K562 (cell line): ENCODE results near the gene ABCC9. TPM values are rescaled to one million over a fixed set of nuclear protein-coding genes. Genes with fewer than 3 reads are reported as not detected.

Source experiments
- ATAC-seq: fragments of 200-7000 bp; cut with Tn5 transposase; 3 replicates; pipeline ENCODE4 v1.9.1; 2020; ENCODE audit warnings: moderate library complexity
- BruUV-seq: library from RNA; stranded (reverse); fragments of 400-500 nt; replicated peaks from 2 replicates; lab custom pipeline; 2021; lab: Mats Ljungman, UMichigan
- CTCF ChIA-PET: fragments of 300-600 bp; formaldehyde crosslinking; extraction: SDS; loops from one replicate; lab custom pipeline; 2021; ENCODE audit warnings: low intra/inter-chr PET ratio; lab: Yijun Ruan, JAX
- POLR2A ChIA-PET: fragments of 300-600, 350-650 bp; sonication (Branson Sonifier 250); formaldehyde crosslinking; extraction: SDS; loops from one replicate; lab custom pipeline; 2021; ENCODE audit warnings: antibody characterized with exemption, inconsistent platforms; lab: Yijun Ruan, JAX
- DNase-seq, 4 experiments: peaks; one replicate each; pipeline versions ENCODE4 v3.0.0 to v3.0.0-alpha.2; 2011 to 2018; ENCODE audit warnings: low spot score in 3 of 4, mixed read lengths in 3 of 4; ENCODE audit errors: extremely low read depth in 1 of 4
- FAIRE-seq: peaks from 2 replicates; lab custom pipeline; 2011; peaks lifted over from hg19 to GRCh38; lab: Jason Lieb, UNC
- H2AFZ ChIP-seq: 2 replicates; pipeline ENCODE4 v1.6.0; 2011; ENCODE audit warnings: low read depth, low read length, control low read depth, inconsistent platforms
- H3K27ac ChIP-seq: fragments of 200-600 bp; 3 replicates; pipeline ENCODE4 v1.8.0; 2011; ENCODE audit warnings: low read depth, mild to moderate bottlenecking, control low read depth, inconsistent platforms, low read length, moderate library complexity, mixed read lengths; ENCODE audit errors: extremely low read depth
- H3K27me3 ChIP-seq, 2 experiments: fragments of 300-600 bp in 1 of 2; 2 replicates in 1 of 2; 3 replicates in 1 of 2; pipeline versions ENCODE4 v1.6.0 to v1.8.0; 2011; ENCODE audit warnings: inconsistent platforms in 2 of 2, low read length in 2 of 2, mild to moderate bottlenecking in 1 of 2, mixed read lengths in 1 of 2, moderate library complexity in 1 of 2; ENCODE audit not compliant: control insufficient read depth in 2 of 2, insufficient read depth in 2 of 2
- H3K36me3 ChIP-seq: fragments of 300-600 bp; 3 replicates; pipeline ENCODE4 v1.8.0; 2011; ENCODE audit warnings: mild to moderate bottlenecking, low read length, inconsistent platforms; ENCODE audit not compliant: control insufficient read depth, insufficient read depth
- H3K4me1 ChIP-seq, 2 experiments: fragments of 200-600 bp in 1 of 2; replicated peaks in 1 of 2; 2 replicates in 1 of 2; 3 replicates in 1 of 2; pipeline versions ENCODE4 v1.5.1 to v1.8.0; 2011; ENCODE audit warnings: inconsistent platforms in 2 of 2, low read length in 2 of 2, mild to moderate bottlenecking in 1 of 2, mixed read lengths in 1 of 2, moderate library complexity in 1 of 2; ENCODE audit not compliant: control insufficient read depth in 2 of 2, insufficient read depth in 2 of 2
- H3K4me2 ChIP-seq: 2 replicates; pipeline ENCODE4 v1.6.1; 2011; ENCODE audit warnings: low read length, control low read depth, inconsistent platforms, mixed read lengths; ENCODE audit not compliant: insufficient read depth
- H3K4me3 ChIP-seq: fragments of 200-600 bp; sonication (generic), shearing (Covaris generic); 2 replicates; pipeline ENCODE4 v1.5.1; 2016; ENCODE audit warnings: control low read depth, inconsistent platforms
- H3K79me2 ChIP-seq: fragments of 200-600 bp; 3 replicates; pipeline ENCODE4 v1.8.0; 2011; ENCODE audit warnings: low read length, inconsistent platforms; ENCODE audit not compliant: control insufficient read depth, insufficient read depth
- H3K9ac ChIP-seq, 2 experiments: 2 replicates each; pipeline versions ENCODE4 v1.6.0 to v1.6.1; 2011; ENCODE audit warnings: low read depth in 2 of 2, low read length in 2 of 2, control low read depth in 1 of 2, inconsistent platforms in 1 of 2, mild to moderate bottlenecking in 1 of 2, mixed read lengths in 1 of 2; ENCODE audit not compliant: insufficient read depth in 1 of 2
- H3K9me1 ChIP-seq: one replicate; pipeline ENCODE4 v1.6.0; 2011; ENCODE audit warnings: inconsistent platforms, mild to moderate bottlenecking, low read length, moderate library complexity; ENCODE audit not compliant: control insufficient read depth, insufficient read depth
- H3K9me3 ChIP-seq: replicated peaks from 2 replicates; pipeline ENCODE4 v1.5.1; 2011; ENCODE audit warnings: low read depth, low read length, inconsistent platforms; ENCODE audit not compliant: control insufficient read depth, insufficient read depth
- H4K20me1 ChIP-seq: replicated peaks from 2 replicates; pipeline ENCODE4 v1.6.1; 2011; ENCODE audit warnings: low read length, inconsistent platforms, mixed read lengths; ENCODE audit not compliant: control insufficient read depth, insufficient read depth
- BDP1 ChIP-seq: IDR thresholded peaks from 3 replicates; pipeline ENCODE4 v1.6.1; 2011; ENCODE audit not compliant: insufficient read length, insufficient read depth
- DPF2 ChIP-seq: fragments of 450-650 bp; IDR thresholded peaks from 2 replicates; pipeline ENCODE4 v1.6.1; 2016
- ELF4 ChIP-seq: fragments of 450-650 bp; formaldehyde crosslinking; IDR thresholded peaks from 2 replicates; pipeline ENCODE4 v1.4.0; 2022; ENCODE audit warnings: missing genetic modification characterization
- HLTF ChIP-seq: fragments of 450-650 bp; IDR thresholded peaks from 2 replicates; pipeline ENCODE4 v1.6.1; 2016
- HOXB6 ChIP-seq: fragments of 250-450 bp; sonication (Bioruptor Pico); IDR thresholded peaks from 2 replicates; pipeline ENCODE4 v1.5.1; 2022; ENCODE audit warnings: mild to moderate bottlenecking, borderline replicate concordance
- NFIX ChIP-seq: fragments of 250-450 bp; sonication (Bioruptor Pico); IDR thresholded peaks from 2 replicates; pipeline ENCODE4 v1.4.0; 2020; ENCODE audit warnings: low read depth, mild to moderate bottlenecking, moderate library complexity
- PRDM10 ChIP-seq: fragments of 450-650 bp; IDR thresholded peaks from 2 replicates; pipeline ENCODE4 v1.6.1; 2018; ENCODE audit not compliant: partially characterized antibody
- U2AF2 ChIP-seq: fragments of 200-400 bp; formaldehyde crosslinking; optimal IDR thresholded peaks from 2 replicates; pipeline ENCODE3; 2017; ENCODE audit warnings: low read depth, mild to moderate bottlenecking, low read length
- ZFX ChIP-seq: sonication (generic); formaldehyde crosslinking; IDR thresholded peaks from 2 replicates; pipeline ENCODE4 v1.8.0; 2022; ENCODE audit warnings: mild to moderate bottlenecking, missing genetic modification reagents, moderate library complexity
- ZNF274 ChIP-seq: IDR thresholded peaks from 2 replicates; pipeline ENCODE4 v1.6.1; 2011; ENCODE audit warnings: low read depth, mild to moderate bottlenecking, low read length, moderate library complexity, borderline replicate concordance
- ZNF764 ChIP-seq: fragments of 250-450 bp; sonication (Bioruptor Pico); IDR thresholded peaks from 2 replicates; pipeline ENCODE4 v1.4.0; 2020; ENCODE audit warnings: low read depth, mild to moderate bottlenecking, moderate library complexity
- ZSCAN32 ChIP-seq: fragments of 450-650 bp; formaldehyde crosslinking; IDR thresholded peaks from 2 replicates; pipeline ENCODE4 v1.4.0; 2020; ENCODE audit warnings: mild to moderate bottlenecking, moderate library complexity
- WGBS: fragments of 100-300 bp; shearing (Covaris generic); methylation state at CpG from one replicate; pipeline ENCODE4 v1.1.6; 2016; ENCODE audit warnings: low coverage, mixed read lengths; ENCODE audit not compliant: insufficient coverage; ENCODE audit errors: missing lambda C conversion rate; 5-methylcytosine and 5-hydroxymethylcytosine counted together
- in situ Hi-C: fragments of 300-500 bp; cut with MboI; formaldehyde crosslinking; loops from 4 replicates; pipeline ENCODE4 v1.15.0; 2018; ENCODE audit warnings: inconsistent platforms, mixed read lengths
- intact Hi-C: fragments of 100-400 bp; cut with micrococcal nuclease; formaldehyde crosslinking; loops from 2 replicates; pipeline ENCODE4 v1.14.2; 2022
- polyA plus RNA-seq, 8 experiments: library from polyadenylated mRNA; depleted of rRNA in 4 of 8; stranded (reverse) in 5 of 8; unstranded in 3 of 8; fragments of >200 nt; fragmentation: Nextera tagmentation in 2 of 8; fragmentation: Illumina TruSeq in 1 of 8; extraction: Ambion mirVana in 2 of 8; extraction: Trizol in 1 of 8; gene quantifications; 2 replicates each; pipeline versions ENCODE4 v1.2.1 to v1.2.3, GENCODE V29; 2011 to 2014; ENCODE audit warnings: inconsistent platforms in 1 of 8, missing spikeins in 1 of 8
- total RNA-seq, 7 experiments: library from RNA; depleted of rRNA in 6 of 7; stranded (reverse); fragments of >200 nt in 6 of 7; fragmentation: Illumina TruSeq in 2 of 7; extraction: Trizol in 2 of 7; gene quantifications; 2 replicates each; pipeline versions ENCODE4 v1.2.1 to v1.2.3, GENCODE V29; 2011 to 2021; ENCODE audit warnings: low replicate concordance in 1 of 7

Gene ABCC9
- total and polyA plus RNA-seq, 9 of the 15 experiments (the other 6 are each of a cell fraction or from before 2014, with no cell fraction given): 0.05 to 0.40 (median 0.18) TPM

- Histone ChIP-seq H3K27me3 (no peaks in the 10 kb centered on the region), H3K9me3 (no peaks in the 10 kb centered on the region), H3K4me1 (no peaks in the 10 kb centered on the region), H3K9ac (no peak overlapping the region), H3K27ac (no peak overlapping the region), H3K79me2 (no peaks in the 10 kb centered on the region), H3K4me2 (no peak overlapping the region), H2AFZ (no peak overlapping the region), H3K9me1 (no peaks in the 10 kb centered on the region), H3K4me3 (no peak overlapping the region), H4K20me1 (no peaks in the 10 kb centered on the region), H3K36me3 (no peaks in the 10 kb centered on the region)
- intact Hi-C loops (no loop called here), in situ Hi-C loops (no loop called here)
- CTCF ChIA-PET: no interaction called here
- DNase-seq: no peak
- POLR2A ChIA-PET: no interaction called here
- TF ChIP-seq U2AF2 (no peak), HLTF (no peak), ZSCAN32 (no peak), ZNF764 (CRISPR knock-in tag) (no peak), ZFX (CRISPR knock-in tag) (no peak)
- no TSS peak for BruUV-seq
- no peak for ATAC-seq
- FAIRE-seq: no peak
Measured at GRCh38 chr12:21806255-21806654, 135.0 kb downstream of the ABCC9 start.

GRCh38 chr12:21801522-21802288 lies 139.5 kb downstream of the ABCC9 start:
- Histone ChIP-seq H3K9ac (no peak overlapping the region), H4K20me1 (no peaks in the 10 kb centered on the region), H3K9me3 (no peaks in the 10 kb centered on the region), H3K9me1 (no peaks in the 10 kb centered on the region), H2AFZ (no peak overlapping the region), H3K27me3 (no peaks in the 10 kb centered on the region), H3K4me1 (no peaks in the 10 kb centered on the region), H3K27ac (no peak overlapping the region), H3K79me2 (no peaks in the 10 kb centered on the region), H3K4me3 (no peak overlapping the region), H3K36me3 (no peaks in the 10 kb centered on the region), H3K4me2 (no peak overlapping the region)
- no peak for FAIRE-seq
- no peak for ATAC-seq
- no peak for DNase-seq
- in situ Hi-C loops: no loop called here
- WGBS: 8% methylated on average over 4 of the region's 4 CpGs
- no TSS peak for BruUV-seq
- CTCF ChIA-PET: no interaction called here
- POLR2A ChIA-PET: no interaction called here
- intact Hi-C loops: no loop called here
- TF ChIP-seq ELF4 (CRISPR knock-in tag) (no peak), ZNF274 (no peak), DPF2 (no peak), HOXB6 (CRISPR knock-in tag) (no peak), NFIX (CRISPR knock-in tag) (no peak), BDP1 (no peak), PRDM10 (peak; percentile 40)
